Ovary (tissue), 3 donors: ENCODE measurements around the gene WDFY4.

Experiments
- CTCF ChIP-seq, 3 donors: fragments of 450-650 bp in 2 of 3; fragments of 200-600 bp in 1 of 3; IDR thresholded peaks; one replicate each; pipeline versions ENCODE4 v1.5.1 to v1.8.0; 2016 to 2022; ENCODE audit warnings: antibody characterized with exemption in 3 of 3, mild to moderate bottlenecking in 1 of 3
- EP300 ChIP-seq: sonication (generic); formaldehyde crosslinking; IDR thresholded peaks from one replicate; pipeline ENCODE4 v1.6.1; 2017; ENCODE audit warnings: antibody characterized with exemption
- POLR2A ChIP-seq: fragments of 450-650 bp; IDR thresholded peaks from one replicate; pipeline ENCODE4 v1.6.1; 2017; ENCODE audit warnings: antibody characterized with exemption, mild to moderate bottlenecking, moderate library complexity
- donor health status: DM: no; HTN: no; CAD: no.

- TF ChIP-seq CTCF (IDR thresholded peaks at IDR 0.05) (no peak), POLR2A (no peak), EP300 (no peak)
These were observed 113.2 kb downstream of the WDFY4 start for GRCh38 chr10:48797830-48798229.
